ENCODE measurements around the gene RAPGEF6.

DNA sequence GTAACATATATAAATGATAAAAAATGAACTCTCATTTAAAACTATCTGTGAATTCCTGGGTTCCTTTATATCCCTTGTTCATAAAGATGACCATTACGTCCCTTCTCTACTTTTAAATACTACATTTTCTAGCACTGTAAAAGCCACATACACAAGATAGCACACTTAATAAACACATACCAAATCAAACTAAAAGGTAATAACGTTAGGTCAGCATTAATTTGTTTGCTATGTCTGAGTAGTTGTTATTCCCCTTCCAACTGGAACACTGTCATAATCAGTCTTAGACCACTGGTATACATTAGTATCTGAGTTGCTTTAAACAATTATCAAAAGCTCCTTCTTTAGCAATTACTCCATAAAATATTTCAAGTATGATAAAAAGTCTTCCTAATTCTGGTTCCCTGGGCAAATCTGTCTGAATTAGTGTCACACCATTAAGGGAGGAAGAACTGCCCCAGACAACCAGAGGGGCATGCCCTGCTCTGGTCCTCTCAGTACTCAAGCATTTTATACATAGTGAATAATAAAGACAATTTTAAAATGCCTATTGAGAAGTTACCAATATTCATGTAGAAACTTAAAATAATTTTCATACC lies 98.1 kb downstream of the RAPGEF6 start:
- no peak for TF ChIP-seq CTCF (IDR thresholded peaks at IDR 0.05; ENCODE audit: low read depth, low read length)
- no peak for TF ChIP-seq EZH2phosphoT487 (IDR thresholded peaks at IDR 0.05; ENCODE audit: low read depth)
